NCI-H510A (cell line): ENCODE results near the gene ARID2.

ENCODE experiments used
- DNase-seq: peaks from one replicate; lab custom pipeline; 2025; lab: John Stamatoyannopoulos, UW

ARID2 gene

GRCh38 chr12:45853550-45853949 is 124.0 kb downstream of the ARID2 start:
- no peak for DNase-seq

GRCh38 chr12:45863332-45863731 is 133.8 kb downstream of the ARID2 start:
- DNase-seq: no peak

GRCh38 chr12:45866299-45866698 is 136.8 kb downstream of the ARID2 start:
- no peak for DNase-seq

GRCh38 chr12:45872446-45872845 is 142.9 kb downstream of the ARID2 start:
- DNase-seq: no peak

GRCh38 chr12:45877069-45877468 is 147.6 kb downstream of the ARID2 start:
- no peak for DNase-seq

- no peak for DNase-seq
Measured at GRCh38 chr12:45878630-45879255, 149.2 kb downstream of the ARID2 start.

- no peak for DNase-seq
Measured at GRCh38 chr12:45879363-45879895, 149.9 kb downstream of the ARID2 start.

GRCh38 chr12:45880533-45880932 is 151.0 kb downstream of the ARID2 start:
- DNase-seq: no peak

GRCh38 chr12:45883187-45883586 is 153.7 kb downstream of the ARID2 start:
- DNase-seq: no peak

- DNase-seq: no peak
Measured at GRCh38 chr12:45886685-45887084, 157.2 kb downstream of the ARID2 start.

GRCh38 chr12:45887544-45887943 is 158.0 kb downstream of the ARID2 start:
- no peak for DNase-seq

GRCh38 chr12:45890276-45890675 is 160.8 kb downstream of the ARID2 start:
- no peak for DNase-seq

- DNase-seq: no peak
Measured at GRCh38 chr12:45893240-45893639, 163.7 kb downstream of the ARID2 start.

- DNase-seq: no peak
Measured at GRCh38 chr12:45895961-45896360, 166.5 kb downstream of the ARID2 start.

GRCh38 chr12:45898094-45898493 is 168.6 kb downstream of the ARID2 start:
- DNase-seq: no peak

GRCh38 chr12:45907955-45908354 is 178.4 kb downstream of the ARID2 start:
- DNase-seq: no peak

- no peak for DNase-seq
Measured at GRCh38 chr12:45909041-45909713, 179.7 kb downstream of the ARID2 start.

- DNase-seq: no peak
Measured at GRCh38 chr12:45912774-45913173, 183.3 kb downstream of the ARID2 start.

GRCh38 chr12:45913631-45914030 is 184.1 kb downstream of the ARID2 start:
- no peak for DNase-seq

- no peak for DNase-seq
Measured at GRCh38 chr12:45914090-45914489, 184.6 kb downstream of the ARID2 start.

GRCh38 chr12:45915405-45915804 is 185.9 kb downstream of the ARID2 start:
- DNase-seq: no peak

- DNase-seq: no peak
Measured at GRCh38 chr12:45918818-45919217, 189.3 kb downstream of the ARID2 start.

GRCh38 chr12:45928309-45928708 is 198.8 kb downstream of the ARID2 start:
- no peak for DNase-seq

- no peak for DNase-seq
Measured at GRCh38 chr12:45930369-45930768, 200.9 kb downstream of the ARID2 start.
